Panc1 (cell line): Measurements from ENCODE around the gene RFX5. TPM values are rescaled to one million over a fixed set of nuclear protein-coding genes. Genes with fewer than 3 reads are reported as not detected.

ENCODE experiments used
- ATAC-seq: fragments of 200-7000 bp; cut with Tn5 transposase; 2 replicates; pipeline ENCODE4 v1.9.1; 2020; ENCODE audit warnings: mild to moderate bottlenecking, moderate library complexity
- BruUV-seq: library from RNA; stranded (reverse); fragments of 400-500 nt; replicated peaks from 2 replicates; lab custom pipeline; 2021; lab: Mats Ljungman, UMichigan
- CTCF ChIA-PET: fragments of 300-600 bp; sonication (Branson Sonifier 250); formaldehyde crosslinking; loops from one replicate; lab custom pipeline; 2022; ENCODE audit warnings: antibody characterized with exemption; lab: Charles Lee
- POLR2A ChIA-PET: fragments of 300-600 bp; sonication (Branson Sonifier 250); formaldehyde crosslinking; loops from one replicate; lab custom pipeline; 2022; ENCODE audit warnings: antibody characterized with exemption; lab: Charles Lee
- DNase-seq: peaks from one replicate; pipeline ENCODE4 v3.0.0-alpha.2; 2010; ENCODE audit warnings: low read depth, low spot score
- H3K27ac ChIP-seq: 2 replicates; pipeline ENCODE4 v1.5.1; 2011; ENCODE audit warnings: mild to moderate bottlenecking, low read length, inconsistent platforms
- H3K27me3 ChIP-seq: fragments of 200-500 bp; sonication (Bioruptor generic); 2 replicates; pipeline ENCODE4 v1.6.0; 2014; ENCODE audit warnings: low read length, inconsistent platforms; ENCODE audit not compliant: control insufficient read depth, insufficient read depth
- H3K36me3 ChIP-seq: fragments of 200-500 bp; sonication (Bioruptor generic); 2 replicates; pipeline ENCODE4 v1.5.1; 2014; ENCODE audit warnings: inconsistent platforms, mild to moderate bottlenecking, low read length, moderate library complexity; ENCODE audit not compliant: control insufficient read depth, insufficient read depth
- H3K4me1 ChIP-seq: 2 replicates; pipeline ENCODE4 v1.5.1; 2011; ENCODE audit warnings: inconsistent platforms, mild to moderate bottlenecking, low read length, moderate library complexity; ENCODE audit not compliant: control insufficient read depth, insufficient read depth
- H3K4me3 ChIP-seq, 2 experiments: 2 replicates each; pipeline ENCODE4 v1.5.1; 2011 to 2012; ENCODE audit warnings: low read depth in 2 of 2, low read length in 2 of 2, mild to moderate bottlenecking in 2 of 2, inconsistent platforms in 1 of 2, moderate library complexity in 1 of 2
- H3K9me3 ChIP-seq: fragments of 200-500 bp; sonication (Bioruptor generic); 2 replicates; pipeline ENCODE4 v1.5.1; 2014; ENCODE audit warnings: low read depth, mild to moderate bottlenecking, inconsistent platforms, low read length, moderate library complexity; ENCODE audit not compliant: control insufficient read depth, insufficient read depth
- CTCF ChIP-seq: fragments of 450-650 bp; IDR thresholded peaks from 2 replicates; pipeline ENCODE4 v1.5.1; 2017; ENCODE audit warnings: mild to moderate bottlenecking
- POLR2AphosphoS5 ChIP-seq: IDR thresholded peaks from 2 replicates; pipeline ENCODE4 v1.6.1; 2012; ENCODE audit warnings: mild to moderate bottlenecking, low read depth, low read length, moderate library complexity
- REST ChIP-seq, 2 experiments: IDR thresholded peaks; 2 replicates each; pipeline ENCODE4 v1.6.1; 2011 to 2012; ENCODE audit warnings: low read depth in 2 of 2, control low read depth in 1 of 2, low read length in 1 of 2, mild to moderate bottlenecking in 1 of 2, moderate library complexity in 1 of 2; ENCODE audit not compliant: insufficient read depth in 1 of 2
- SIN3A ChIP-seq: IDR thresholded peaks from 2 replicates; pipeline ENCODE4 v1.6.1; 2012; ENCODE audit warnings: low read depth, mild to moderate bottlenecking, low read length, moderate library complexity, borderline replicate concordance; ENCODE audit not compliant: insufficient read depth
- TCF7L2 ChIP-seq: IDR thresholded peaks from 2 replicates; pipeline ENCODE4 v1.6.1; 2011; ENCODE audit warnings: mild to moderate bottlenecking, low read depth, low read length, inconsistent platforms
- in situ Hi-C: cut with HindIII; loops from 2 replicates; pipeline ENCODE4 v1.10.0; 2016; ENCODE audit warnings: low sequenced_read_pairs, low pct_unique_long_range_greater_than_20kb
- intact Hi-C: fragments of 100-400 bp; cut with micrococcal nuclease; formaldehyde crosslinking; loops from one replicate; pipeline ENCODE4 v1.10.0; 2022; ENCODE audit not compliant: unreplicated experiment
- total RNA-seq: library from RNA; stranded (reverse); gene quantifications from one replicate; pipeline ENCODE4 v1.2.1, GENCODE V29; 2021; ENCODE audit not compliant: unreplicated experiment

The RFX5 gene
- total RNA-seq, 1 experiment from 2014 or later = 75.5 TPM

GRCh38 chr1:151364996-151365395 lies 17.9 kb upstream of the RFX5 start:
- peaks cover 5% of the 10 kb centered on the region; the same call in 1 of the 2 replicates for H3K9me3 ChIP-seq
- no peaks in the 10 kb centered on the region for H3K4me1 ChIP-seq
- intact Hi-C loops = no loop called here
- DNase-seq (no peak), ATAC-seq (no peak)
- ChIA-PET POLR2A (no interaction called here), CTCF (no interaction called here)
- no peak overlapping the region for H3K27ac ChIP-seq
- TF ChIP-seq TCF7L2 (no peak), POLR2AphosphoS5 (no peak), CTCF (no peak), SIN3A (no peak), REST (IDR thresholded peaks at IDR 0.05; ENCODE audit: insufficient read depth in 1 of 2, low read depth in 2 of 2, low read length in 1 of 2) (no peak)
- no TSS peak for BruUV-seq
- no peaks in the 10 kb centered on the region for H3K36me3 ChIP-seq
- in situ Hi-C loops = no loop called here
- no peaks in the 10 kb centered on the region for H3K27me3 ChIP-seq
- H3K4me3 ChIP-seq = no peak overlapping the region

- Histone ChIP-seq H3K4me3 (no peak overlapping the region), H3K27ac (no peak overlapping the region), H3K36me3 (no peaks in the 10 kb centered on the region), H3K4me1 (no peaks in the 10 kb centered on the region), H3K9me3 (peaks cover 5% of the 10 kb centered on the region; the same call in 1 of the 2 replicates), H3K27me3 (no peaks in the 10 kb centered on the region)
- no peak for TF ChIP-seq SIN3A
- TF ChIP-seq TCF7L2 = no peak
- TF ChIP-seq CTCF = no peak
- TF ChIP-seq REST (IDR thresholded peaks at IDR 0.05; ENCODE audit: insufficient read depth in 1 of 2, low read depth in 2 of 2, low read length in 1 of 2) = no peak
- TF ChIP-seq POLR2AphosphoS5 = no peak
- DNase-seq (no peak), ATAC-seq (no peak)
- BruUV-seq = no TSS peak
- CTCF ChIA-PET = interaction anchor here (1.2 kb wide), 1 partner anchor 19 kb away, joined by 3 read pairs; no protein-coding TSS in a partner anchor
- intact Hi-C loops = no loop called here
- in situ Hi-C loops = no loop called here
- POLR2A ChIA-PET = no interaction called here
Observed at GRCh38 chr1:151362308-151363155, 15.5 kb upstream of the RFX5 start.
